Activated CD8-positive, alpha-beta memory T cell treated with anti-CD3 and anti-CD28 coated beads, Interleukin-2, amount 50 U/mL, for 1 hour (primary cell): ENCODE results near the gene PCSK9.
"Not testable (repeated sequence)": the region's sequence is repeated elsewhere in the genome, so short reads cannot be mapped to it uniquely, and the experiment has no call there.

Experiments used
- DNase-seq: peaks from one replicate; pipeline ENCODE4 v3.0.0-alpha.2; 2020; ENCODE audit errors: extremely low read depth

Gene PCSK9

DNA sequence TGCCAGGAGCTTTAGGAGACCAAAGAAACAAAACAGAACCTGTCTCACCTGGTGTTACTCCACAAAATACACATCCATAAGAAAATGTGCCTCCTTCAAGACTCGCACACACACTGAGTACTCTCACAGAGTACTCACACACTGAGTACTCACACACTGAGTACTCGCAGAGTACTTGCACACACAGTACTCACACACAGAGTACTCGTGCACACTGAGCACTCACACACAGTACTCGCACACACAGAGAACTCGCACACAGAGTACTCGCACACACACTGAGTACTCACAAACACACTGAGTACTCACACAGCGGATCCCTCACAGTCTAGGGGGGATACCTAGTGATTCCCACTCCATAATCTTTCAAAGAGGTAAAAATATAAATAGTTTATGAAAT, 40.3 kb downstream of the PCSK9 start:
- no peak for DNase-seq

DNA sequence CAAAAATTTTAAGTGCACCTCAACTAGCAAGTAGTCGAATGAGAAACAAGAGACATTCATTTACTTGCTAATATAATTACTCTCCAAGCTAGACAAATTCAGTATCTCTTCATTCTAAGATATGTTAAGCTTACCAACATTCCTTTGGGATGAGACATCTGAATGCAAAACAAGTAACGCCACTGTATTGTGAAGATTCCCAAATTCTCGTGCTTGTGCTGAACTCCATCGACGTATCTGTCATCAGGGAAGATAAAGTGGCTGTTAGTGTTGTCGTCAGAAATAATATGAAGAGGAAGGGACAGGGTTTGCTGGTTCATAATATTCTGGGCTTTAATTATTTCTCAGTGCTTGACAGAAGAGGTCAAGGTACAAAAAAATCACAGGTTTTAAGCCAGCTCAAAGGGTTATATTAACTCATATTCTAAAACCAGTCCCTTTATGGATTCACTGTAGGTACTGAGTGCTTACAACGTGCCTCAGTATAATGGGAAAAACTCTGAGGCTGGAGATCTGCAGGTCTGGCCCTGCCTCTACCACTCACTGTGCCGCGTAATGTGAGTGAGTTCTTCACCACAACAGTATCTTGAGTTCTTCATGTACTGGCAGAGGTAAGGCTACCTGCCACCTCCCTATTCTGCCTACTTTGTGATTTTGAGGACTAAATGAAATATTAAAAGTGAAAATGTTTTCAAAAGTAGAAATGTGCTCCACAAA, 42.0 kb downstream of the PCSK9 start:
- no peak for DNase-seq

DNA sequence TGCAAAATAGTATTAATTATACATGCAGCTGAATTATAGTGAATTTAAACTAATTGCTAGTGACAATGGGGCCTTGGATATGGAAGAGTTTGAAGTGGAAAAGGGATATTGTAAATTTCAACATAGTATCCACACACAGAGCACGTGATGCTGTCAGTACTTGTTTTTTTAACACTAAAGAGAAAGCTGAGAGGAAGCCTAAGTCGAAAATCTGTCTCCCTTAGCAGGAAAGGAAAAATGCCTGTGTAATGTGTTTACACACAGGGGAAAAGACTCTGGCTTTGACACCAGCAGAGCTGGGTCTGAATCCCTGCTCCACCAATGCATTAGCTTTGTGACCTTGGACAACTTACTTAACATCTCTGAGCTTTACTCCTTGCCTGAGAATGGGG, 42.6 kb downstream of the PCSK9 start:
- no peak for DNase-seq

DNA sequence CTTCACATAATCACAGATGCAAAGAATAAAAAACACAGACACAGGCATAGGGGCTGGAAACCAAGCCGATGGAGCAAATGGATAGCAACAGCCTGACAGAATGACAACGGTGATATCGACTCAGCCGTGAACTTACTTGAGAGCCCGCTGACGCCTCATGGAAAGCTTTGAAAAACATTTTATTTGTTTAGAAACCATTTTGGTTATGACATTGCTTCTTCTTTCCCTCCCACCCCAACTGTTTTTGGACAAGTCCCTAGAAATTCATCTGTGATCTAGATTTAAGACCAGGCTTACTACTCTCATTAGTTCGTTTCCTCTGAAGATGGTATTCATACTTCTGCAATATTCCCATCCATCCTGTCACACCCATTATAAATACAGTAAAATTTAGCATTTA, 44.9 kb downstream of the PCSK9 start:
- DNase-seq, result no peak

DNA sequence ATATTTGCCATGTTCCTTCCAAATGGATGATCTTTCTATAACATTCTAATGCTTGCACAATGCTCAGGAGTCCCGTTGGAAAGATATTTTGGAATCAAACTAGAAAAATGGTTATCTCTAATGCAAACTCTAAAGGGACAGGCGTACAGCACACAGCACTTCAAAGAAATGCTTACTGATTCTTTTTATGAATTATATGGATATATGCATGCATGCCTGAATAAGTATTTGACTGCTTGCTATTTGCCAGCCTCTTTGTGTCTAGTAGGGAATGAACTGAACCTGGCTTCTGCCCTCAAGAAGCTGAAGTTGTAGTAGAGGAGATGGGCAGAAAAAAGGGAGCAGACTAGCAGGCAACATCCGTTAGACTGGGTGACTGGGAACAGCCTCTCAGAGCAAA, 48.1 kb downstream of the PCSK9 start:
- DNase-seq, result no peak

DNA sequence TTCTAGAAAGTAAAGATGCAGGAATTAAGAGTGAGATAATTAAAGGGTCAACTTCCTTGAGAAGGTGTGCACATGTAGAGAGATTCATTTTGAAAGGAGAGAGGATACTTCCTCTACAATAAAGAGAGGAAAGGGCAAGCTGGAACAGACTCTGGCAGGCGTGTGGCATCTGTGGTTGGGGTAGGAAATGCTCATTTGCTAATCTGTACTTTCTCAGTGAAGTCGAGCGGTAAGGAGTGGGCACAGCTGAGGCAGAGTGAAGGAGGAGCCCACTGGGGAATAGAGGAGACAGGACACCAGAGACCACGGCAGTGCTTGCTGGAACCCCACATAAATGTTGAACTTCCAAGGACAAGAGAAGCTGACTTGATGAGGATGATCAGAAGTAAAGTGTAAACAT, 49.1 kb downstream of the PCSK9 start:
- no peak for DNase-seq

DNA sequence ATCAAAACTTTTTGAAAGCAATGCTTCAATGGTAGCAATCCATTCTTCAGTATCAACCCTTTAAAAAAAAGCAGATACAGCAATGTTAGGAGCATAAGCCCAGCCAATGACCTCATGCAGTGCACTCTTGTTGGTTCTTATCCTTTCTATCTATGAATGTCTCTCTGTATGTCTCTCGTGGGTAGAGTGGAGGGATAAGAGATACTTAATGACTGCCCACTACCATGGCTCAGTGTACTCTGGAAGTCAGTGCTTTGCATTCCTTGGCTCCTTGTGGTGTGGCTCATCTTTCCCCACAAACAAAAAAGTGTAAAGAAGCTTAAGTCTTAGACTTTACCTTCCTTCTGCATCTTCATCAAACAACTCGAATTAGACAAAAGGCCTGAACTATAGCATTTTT, 50.3 kb downstream of the PCSK9 start:
- DNase-seq, result no peak

DNA sequence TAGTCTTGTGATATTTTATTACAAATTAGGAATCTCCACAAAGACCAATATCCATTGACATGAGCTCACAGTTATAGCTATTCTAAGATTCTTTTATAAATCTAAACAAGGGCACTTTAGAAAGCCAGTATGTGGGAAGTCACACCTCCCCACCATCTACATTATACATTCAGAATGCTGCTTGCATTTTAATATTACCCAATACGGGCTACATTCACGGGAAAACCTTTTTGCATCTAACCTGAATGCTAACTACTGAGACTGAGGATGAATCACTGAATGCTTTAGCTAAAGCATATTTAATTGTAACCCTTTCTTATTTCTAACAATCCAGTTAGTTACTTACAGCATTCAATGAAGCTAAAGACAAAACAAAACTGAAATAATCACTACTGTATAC, 53.1 kb downstream of the PCSK9 start:
- DNase-seq, result no peak

DNA sequence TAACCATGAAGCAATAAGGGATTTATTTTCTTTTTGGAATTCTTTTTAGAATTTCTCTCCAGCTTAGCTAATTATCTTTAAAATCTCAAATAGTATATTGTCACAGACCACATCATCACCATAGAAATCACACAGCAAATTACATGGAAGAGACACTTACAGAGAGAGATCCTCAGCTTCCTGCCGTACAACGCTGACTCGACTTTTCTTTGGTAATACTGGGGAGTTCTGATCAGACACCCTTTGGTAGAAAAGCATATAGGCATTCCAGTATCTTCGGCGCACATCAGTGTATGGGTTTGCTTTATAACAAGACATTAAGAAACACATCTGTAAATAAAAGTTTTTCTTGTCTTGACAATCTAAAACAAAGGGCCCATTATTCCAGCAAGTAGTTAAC, 55.7 kb downstream of the PCSK9 start:
- no peak for DNase-seq

DNA sequence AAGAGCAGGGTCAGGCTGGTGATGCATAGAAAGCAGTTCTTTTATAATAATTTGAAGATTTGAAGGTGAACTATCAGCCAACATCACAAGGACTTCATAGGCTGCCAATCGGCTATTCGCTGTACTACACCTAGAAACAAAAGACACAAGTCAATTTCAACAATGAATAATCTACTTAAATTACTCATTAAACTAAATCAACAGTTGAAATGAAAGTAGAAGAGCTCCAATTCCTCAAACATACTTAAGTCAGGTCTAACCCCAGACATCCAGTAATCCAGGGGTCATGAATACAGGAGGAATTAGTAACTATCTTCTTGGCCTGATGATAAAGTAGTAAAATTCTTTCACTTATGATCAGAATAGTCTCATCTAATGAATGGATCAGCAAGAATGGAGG, 64.5 kb downstream of the PCSK9 start:
- no peak for DNase-seq

DNA sequence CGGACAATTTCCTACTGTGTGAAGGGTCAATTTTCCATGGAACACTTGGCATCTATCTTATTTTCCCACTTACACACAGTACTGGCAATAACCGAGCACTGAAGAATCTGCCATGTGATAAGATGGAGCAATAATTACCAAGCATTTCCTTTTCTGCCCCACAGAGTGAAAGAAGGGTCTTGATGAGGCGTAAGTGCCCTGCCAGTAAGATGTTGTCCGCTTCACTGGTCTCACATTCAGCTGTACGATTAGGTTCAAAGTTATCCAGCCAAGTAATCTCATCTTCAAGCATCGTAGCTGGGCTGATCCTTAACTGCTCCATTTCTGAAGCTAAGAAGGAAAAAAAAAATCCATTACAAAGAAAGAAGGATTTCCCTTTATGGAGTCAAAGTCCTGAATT, 67.8 kb downstream of the PCSK9 start:
- no peak for DNase-seq

DNA sequence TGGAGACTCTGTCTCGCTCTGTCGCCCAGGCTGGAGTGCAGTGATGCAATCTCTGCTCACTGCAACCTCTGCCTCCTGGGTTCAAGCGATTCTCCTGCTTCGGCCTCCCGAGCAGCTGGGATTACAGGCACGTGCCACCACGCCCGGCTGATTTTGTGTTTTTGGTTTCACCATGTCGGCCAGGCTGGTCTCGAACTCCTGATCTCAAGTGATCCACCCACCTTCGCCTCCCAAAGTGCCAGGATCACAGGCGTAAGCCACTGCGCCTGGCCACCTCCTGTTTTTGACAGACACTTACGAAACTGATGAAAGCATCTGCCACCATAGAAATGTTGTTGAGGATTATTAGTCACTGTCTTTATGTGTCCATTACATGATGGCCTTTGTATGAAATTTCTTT, 69.7 kb downstream of the PCSK9 start:
- not testable (repeated sequence) for DNase-seq
